ENCODE measurements around the gene PXT1.

The PXT1 gene

DNA sequence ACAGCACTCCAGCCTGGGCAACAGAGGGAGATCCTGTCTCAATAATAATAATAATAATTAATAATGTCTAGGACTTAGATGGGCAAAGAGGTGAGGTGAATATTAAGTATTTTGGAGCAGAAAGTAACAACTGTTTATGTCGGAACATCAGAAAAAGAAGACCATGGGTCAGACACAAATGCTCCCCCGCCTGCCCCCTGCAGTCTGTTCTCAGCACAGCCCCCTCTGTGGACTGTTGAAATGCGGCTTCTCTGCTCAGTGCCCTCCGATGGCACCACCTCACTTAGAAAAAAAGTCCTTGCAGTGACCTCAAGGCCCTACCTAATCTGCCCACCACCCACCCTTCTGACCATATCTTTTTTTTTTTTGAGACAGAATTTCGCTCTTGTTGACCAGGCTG, 50.0 kb downstream of the PXT1 start:
- in situ Hi-C loops (cut with MboI; ENCODE audit: low sequenced_read_pairs) = no loop called here

DNA sequence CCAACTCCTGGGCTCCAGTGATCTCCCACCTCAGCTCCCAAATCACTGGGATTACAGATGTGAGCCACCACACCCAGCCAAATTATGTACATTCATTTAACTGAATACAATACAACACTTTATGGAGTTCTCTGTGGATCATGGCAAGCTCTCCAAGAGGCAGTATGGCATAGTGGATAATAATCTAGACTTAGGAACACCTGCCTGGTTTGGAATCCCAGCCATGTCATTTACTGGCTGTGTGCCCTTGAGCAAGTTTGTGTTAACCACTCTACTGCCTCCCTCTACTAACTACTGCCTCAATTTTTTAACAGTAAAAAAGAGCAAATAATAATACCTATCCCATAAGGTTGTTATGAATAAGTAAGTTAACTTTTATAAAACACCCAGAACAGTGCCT, 53.3 kb downstream of the PXT1 start:
- in situ Hi-C loops (cut with MboI; ENCODE audit: low sequenced_read_pairs) = no loop called here

DNA sequence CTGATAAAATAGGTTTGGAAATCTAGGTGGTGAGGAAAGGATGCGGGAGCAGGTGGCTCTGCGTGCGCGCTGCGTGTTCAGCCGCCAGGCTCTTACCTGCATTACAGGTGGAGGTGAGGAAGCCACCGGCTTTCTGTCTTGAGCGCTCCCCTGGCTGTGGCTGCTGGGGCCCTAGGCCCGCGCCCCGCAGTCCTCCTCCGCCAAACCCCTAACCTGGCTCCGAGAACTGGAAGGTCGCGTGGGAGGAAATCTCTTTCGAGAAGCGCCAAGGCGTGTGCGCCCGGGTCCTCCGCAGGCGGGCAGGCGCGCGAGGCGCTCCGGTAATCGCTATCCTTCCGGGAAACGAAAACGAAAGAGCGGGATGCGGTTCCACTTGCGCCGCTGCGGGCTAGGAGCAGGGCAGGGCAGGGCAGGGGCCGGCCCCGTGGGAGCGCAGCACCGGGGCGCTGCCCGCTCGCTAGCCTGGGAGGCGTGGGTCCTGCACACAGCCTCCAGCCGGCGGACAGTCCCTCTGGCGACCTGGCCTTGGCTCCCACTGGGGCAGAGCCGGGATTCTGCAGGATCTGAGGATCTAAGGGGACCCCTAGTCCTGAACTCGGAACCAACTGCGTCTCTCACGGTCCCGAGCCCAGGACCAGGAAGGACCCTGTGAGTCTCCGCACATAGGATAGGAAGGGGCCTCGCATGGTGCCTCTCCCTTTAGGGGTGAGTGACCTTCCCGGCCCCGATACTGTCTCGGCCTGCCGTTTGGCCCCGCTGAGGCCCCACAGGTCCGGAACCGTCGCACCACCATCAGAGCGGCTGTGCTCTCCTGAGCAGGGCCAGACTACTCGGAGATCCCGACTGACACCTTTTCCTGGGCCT, 55.0 kb downstream of the PXT1 start, which contains the start of gene ETV7:
ETV7 (minus strand) TSS at position 230 of the 864 bp plus-strand sequence; CDS start at position 102, 128 bp downstream.
- in situ Hi-C loops (cut with MboI; ENCODE audit: low sequenced_read_pairs) = no loop called here

DNA sequence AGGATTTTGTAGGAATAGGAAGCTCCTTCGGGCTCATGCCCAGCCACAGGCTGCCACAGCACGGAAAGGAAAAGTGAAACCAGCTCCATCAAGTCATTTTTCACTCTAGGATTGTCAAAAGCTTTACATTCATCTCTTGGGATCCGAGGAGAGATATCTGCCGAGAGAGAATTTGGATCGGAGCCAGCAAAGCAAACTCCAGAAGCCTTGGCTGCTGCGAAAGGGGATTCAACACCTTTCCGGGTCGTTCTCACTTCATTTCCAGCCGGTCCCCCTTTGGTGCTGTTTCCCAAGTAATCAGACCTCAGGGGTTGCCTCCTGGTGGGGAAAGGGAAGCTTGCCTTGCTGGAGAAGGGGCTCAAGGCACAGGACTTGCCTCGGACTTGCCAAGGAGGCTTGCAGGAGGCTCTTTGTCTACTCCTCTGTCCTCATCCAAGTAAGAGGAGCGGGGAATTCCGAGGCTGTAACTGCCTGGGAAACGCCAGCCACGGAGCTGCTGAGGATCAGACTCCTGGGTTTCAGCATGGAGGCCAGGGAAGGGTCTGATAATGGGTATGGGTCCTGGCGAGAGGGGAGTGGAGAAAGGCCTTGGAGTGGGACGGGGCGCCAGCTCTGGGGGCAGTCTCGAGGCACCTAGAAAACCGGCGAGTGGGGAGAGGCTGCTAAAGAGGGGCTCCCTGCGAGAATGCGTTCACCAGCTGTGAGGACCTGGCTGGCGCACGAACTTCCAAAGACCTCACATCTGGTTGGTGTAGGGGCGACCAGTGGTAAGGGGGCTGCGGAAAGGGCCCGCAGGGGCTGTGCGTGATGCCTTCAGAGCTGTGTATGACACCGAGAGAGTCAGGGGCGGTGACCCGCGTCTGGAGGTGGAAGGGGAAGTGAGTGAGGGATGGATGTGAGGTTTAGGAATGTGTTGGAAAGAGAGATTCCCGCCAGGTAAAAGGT, 55.9 kb downstream of the PXT1 start:
- in situ Hi-C loops (cut with MboI; ENCODE audit: low sequenced_read_pairs) = no loop called here

DNA sequence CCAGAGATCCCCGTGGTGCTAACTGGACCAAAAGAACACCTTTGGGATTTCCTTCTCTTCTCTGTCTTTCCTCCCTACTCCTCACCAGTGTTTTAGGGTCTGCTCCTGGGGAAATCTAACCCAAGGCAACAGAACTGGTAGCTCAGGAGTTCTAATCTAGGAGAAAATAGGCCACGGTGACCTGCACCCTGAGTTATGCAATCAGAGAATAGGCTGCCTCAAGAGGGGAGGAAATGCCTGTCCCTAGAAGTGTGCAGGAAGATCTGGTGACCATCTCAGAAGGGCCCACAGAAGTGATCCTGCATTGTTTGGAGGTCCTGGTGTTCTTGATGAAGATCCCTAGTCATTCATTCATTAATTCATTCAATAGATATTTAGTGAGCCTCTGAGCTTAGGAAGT, 58.6 kb downstream of the PXT1 start:
- in situ Hi-C loops (cut with MboI; ENCODE audit: low sequenced_read_pairs) = no loop called here

DNA sequence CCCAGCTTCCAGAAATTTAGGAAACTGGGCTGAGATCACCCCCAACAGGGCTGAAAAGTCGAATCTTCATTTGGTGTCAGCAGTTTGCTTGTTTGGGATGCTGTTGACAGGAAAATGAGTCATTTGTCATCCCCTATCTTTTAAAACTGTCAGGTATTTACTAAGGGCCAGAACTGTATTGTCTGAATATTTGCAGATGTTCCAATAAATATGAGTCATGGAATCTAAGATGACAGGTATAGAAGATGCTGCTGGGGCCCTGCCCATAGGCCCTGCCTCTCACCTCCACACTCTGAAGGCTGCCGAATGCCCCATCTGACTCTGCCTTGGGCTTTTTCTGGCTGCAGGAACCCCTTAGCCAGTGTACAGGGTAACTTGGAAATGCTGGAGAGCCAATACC, 59.0 kb downstream of the PXT1 start:
- in situ Hi-C loops (cut with MboI; ENCODE audit: low sequenced_read_pairs) = no loop called here

DNA sequence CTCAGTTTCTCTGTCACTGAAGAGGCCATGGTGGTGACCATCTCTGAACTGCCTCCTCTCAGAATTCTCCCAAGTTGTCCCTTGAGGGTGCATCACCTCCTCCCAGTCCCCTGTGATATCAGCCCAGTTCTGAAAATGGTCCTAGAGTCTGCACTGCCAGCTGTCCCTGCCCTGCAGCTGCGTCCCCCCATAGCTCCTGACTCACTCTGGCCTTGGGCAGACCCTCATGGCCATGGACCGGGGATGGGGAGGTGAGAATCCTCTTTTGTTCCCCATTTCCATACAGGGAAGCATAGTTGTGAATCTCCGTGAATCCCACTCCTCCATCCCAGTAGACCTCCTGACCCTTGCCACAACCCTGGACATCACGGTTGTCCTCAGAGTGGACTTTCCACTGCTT, 59.7 kb downstream of the PXT1 start:
- in situ Hi-C loops (cut with MboI; ENCODE audit: low sequenced_read_pairs) = no loop called here

DNA sequence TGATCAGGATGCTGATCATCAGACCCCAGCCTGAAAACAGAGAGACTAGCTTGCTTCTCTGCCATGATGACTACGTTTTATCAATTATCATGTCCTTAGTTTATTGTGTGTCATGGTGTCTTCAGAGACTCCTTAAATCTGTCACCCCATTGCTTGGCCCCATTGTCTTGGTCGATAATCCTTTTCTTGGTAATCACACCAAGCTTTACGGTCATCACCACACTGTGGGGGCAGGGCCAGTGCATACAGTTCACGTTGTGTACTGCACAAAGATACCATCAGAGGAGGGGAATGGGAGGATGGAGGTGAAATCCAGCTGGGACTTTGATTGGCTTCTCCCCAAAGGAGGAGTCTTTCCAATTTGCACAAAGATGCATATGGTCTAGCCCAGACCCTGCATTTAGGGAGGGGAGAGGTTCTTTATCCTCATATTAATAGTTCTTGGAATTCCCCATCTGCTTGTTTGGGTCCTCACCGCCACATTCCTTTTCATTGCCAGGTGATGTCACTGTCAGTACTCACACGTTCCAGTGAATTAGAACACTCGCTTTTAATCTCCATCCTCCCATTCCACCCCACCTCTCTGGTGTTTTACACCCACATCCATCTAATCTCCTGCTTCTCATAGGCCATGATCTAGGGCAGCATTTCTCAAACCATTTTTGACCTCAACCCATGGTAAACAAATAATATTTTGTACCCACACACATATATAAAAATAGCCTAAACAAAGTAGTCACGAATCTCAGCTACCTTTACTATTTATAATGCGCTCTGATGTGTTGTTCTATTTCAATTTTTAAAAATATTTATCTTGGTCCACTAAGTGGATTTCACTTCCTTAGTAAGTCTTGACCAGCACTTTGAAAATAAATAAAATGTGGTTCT, 60.9 kb downstream of the PXT1 start:
- in situ Hi-C loops (cut with MboI; ENCODE audit: low sequenced_read_pairs) = no loop called here

DNA sequence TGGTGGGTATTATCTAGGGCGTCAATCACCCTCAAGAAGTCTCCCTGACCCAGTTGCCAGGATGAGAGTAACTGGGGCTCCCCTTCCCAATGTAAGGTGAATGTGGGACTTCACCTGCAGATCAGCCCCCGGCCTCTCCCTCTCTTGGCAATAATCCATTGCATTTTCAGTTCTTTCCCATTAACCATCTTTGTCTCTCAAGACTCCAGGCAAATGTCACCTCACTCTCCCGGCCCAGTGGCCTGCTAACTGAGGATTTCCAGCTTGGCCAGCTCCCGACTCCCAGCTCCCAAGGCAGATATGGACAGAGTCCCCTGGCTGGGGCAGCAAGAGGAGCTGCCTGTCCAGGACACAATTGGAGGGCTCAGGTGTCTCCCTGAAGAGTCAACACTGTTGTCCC, 62.5 kb downstream of the PXT1 start:
- in situ Hi-C loops (cut with MboI; ENCODE audit: low sequenced_read_pairs) = no loop called here

DNA sequence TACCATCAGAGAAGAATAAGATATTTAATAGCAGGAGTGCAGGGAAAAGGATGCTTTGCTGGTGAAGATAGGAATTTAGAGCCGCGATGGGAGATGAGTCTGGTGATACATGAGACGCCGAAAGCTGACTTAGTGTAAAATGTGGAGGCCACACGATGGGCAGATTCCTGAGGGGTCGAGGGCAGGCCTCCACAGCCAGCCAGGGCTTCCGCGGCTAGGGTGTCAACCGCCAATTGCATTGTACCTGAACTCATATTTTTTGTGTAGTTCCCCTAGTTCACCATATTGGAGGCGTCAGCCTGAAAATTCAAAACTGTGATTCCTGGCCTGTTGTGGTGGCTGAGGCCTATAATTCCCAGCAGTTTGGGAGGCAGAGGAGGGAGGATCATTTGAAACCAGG, 63.7 kb downstream of the PXT1 start:
- in situ Hi-C loops (cut with MboI; ENCODE audit: low sequenced_read_pairs) = no loop called here

DNA sequence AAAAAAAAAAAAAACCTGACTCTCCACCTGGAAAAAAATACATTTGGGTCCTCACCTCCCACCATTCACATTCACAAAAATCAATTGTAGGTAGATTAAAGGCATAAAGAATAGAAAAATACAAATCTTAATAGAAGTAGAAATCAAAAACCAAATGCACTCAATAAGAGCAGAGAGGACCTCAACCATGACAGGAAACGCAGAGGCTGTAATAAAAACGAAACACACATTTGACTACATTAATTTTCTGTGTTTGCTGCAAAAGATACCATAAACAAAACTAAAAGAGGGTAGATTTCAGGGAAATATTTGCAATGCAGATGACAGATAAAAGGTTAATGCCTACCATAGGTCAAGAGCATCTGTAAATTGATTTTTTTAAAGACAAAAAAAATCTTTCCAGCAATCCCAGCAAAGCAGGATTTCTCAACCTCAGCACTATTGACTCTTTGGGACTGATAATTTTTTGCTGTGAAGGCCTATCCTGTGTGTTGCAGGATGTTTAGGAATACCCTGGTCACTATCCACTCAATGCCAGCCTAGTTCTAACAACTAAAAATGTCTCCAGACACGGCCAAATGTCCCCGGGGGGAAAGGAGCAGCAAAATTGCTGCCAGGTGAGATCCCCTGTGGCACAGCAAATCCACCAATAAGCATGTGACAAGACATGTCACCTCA, 64.3 kb downstream of the PXT1 start:
- in situ Hi-C loops (cut with MboI; ENCODE audit: low sequenced_read_pairs) = no loop called here

DNA sequence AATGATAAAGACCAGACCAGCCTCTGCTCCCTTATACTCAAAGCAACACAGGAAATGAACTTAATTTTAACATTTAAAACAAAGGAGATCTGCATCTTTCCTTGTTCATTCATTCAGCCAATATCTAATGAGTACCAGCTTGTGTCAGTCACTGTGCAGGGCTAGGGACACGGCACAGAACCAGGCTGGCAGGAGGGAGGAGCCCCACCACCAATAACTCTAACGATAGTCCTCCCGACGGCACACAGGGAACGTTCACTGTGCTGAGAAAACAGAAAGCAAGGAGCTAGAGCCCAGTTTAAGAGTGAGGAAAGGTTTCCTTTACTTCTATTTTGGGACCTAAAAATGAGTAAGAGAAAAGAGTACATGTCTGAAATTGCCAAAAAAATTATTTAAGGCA, 65.1 kb downstream of the PXT1 start:
- in situ Hi-C loops (cut with MboI; ENCODE audit: low sequenced_read_pairs) = no loop called here

DNA sequence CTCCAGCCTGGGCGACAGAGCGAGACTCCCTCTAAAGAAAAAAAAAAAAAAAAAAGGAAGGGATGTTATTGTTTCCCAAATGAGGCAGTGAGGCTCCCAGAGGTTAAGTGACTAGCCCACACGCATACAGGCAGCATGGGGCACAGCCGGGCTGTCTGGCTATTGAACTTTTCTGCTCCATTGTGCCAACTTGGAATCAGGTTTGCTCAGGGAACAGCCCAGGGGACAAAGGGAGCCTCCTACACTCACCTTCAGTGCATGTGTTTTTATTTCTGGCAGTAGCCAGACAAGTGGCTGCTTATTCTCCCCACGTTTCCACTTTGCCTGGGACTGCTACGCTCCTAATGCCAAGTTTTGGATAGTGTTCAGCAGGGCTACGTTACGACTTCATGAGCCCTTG, 65.9 kb downstream of the PXT1 start:
- in situ Hi-C loops (cut with MboI; ENCODE audit: low sequenced_read_pairs) = no loop called here

DNA sequence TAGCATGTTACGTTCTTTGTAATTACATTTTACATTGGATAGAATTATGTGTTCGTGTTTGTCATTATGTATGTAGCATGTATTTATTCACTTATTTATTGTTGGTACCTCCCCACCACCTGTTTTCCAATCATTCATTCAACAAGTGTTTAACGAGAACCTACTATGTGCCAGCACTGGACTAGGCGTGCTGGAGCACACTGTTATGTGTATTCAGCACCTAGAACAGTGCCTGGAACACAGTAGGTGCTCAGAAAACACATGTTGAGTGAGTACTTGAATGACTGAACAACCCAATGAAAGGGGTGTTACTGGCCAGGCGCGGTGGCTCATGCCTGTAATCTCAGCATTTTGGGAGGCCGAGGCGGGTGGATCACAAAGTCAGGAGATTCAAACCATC, 66.5 kb downstream of the PXT1 start:
- in situ Hi-C loops (cut with MboI; ENCODE audit: low sequenced_read_pairs) = no loop called here

DNA sequence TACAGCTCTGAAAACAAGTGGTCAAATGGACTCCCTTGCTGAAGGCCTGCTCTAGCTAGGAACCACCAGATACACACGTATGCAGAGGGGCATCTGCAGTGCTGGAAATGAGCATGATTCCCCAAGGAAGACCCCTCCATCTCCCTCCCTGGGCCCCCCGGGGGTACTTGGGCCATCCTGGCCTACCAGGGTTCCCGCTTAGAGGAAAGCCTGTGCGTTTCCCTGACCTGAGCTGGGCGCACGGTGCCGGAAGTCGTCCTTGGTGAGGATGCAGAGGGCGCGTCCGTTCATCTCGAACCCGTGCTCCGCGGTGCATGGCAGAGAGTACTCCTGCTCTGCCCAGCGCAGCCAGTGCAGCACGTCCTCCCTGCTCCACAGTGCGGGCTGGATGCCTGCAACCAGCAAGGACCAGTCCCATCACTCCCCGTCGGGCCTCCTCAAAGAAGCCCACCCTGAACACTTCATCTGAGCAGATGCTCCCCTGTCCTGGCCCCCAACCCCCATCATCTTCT, 67.0 kb downstream of the PXT1 start:
- in situ Hi-C loops (cut with MboI; ENCODE audit: low sequenced_read_pairs) = no loop called here

DNA sequence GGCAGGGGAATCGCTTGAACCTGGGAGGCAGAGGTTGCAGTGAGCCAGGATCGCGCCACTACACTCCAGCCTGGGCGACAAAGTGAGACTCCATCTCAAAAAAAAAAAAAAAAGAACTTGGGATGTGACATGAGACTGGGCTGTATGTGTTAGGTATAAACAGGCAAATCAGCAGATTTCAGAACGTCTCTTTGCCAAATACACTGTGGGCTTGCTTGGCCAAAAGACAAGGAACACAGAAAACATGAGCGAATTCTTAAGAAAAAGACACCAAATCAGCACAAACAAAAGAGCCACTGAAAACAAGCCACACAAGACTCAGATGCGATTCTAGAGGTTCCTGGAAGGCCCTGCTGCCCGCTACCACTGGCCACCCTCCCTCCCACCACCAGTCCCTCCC, 67.7 kb downstream of the PXT1 start:
- in situ Hi-C loops (cut with MboI; ENCODE audit: low sequenced_read_pairs) = no loop called here

DNA sequence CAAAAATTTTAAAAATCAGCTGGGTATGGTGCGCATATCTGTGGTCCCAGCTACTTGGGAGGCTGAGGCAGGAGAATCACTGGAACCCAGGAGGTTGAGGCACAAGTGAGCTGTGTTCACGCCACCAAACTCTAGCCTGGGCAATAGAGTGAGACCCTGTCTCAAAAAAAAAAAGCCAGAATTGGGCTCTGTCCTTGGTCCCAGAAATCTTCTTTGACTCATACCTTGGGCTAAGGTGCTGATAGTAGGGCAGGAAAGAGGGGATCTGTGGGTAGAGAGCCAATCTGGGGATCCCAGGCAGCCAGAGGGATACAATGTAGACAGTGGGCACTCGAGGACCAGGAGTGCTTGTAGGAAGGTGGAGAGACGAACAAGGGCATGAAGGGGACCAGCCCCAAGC, 68.5 kb downstream of the PXT1 start:
- in situ Hi-C loops (cut with MboI; ENCODE audit: low sequenced_read_pairs) = no loop called here

DNA sequence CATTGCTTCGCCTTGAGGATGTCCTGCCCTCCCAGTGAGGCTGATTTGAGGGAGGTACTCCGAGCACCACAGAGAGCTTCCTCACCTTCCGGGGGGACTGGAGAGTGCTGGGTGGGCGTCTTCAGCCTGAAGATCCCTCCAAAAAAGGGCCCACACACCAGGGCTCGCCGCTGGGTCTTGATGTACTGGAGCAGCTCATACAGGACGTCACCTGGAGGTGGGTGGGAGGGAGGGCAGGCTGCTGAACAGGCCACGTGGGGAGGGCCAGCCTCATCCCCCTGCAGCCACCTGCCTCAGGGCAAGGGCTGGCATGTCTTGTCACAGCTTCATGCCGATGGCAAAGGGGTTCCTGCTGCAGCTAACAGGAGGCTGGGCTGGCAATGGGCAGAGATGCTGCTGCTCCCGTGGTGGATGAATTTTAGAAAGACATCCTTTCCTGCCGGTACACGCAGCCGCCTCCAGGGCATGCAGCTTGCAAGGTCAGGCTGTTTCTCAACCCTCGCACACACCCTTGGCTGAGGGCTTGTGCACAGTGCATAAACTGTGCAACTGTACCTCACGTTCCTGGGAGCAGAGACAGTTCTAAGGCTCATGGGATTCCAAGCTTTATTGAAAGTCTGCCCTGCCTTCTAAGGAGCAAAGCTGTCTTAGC, 69.2 kb downstream of the PXT1 start:
- in situ Hi-C loops (cut with MboI; ENCODE audit: low sequenced_read_pairs) = no loop called here

DNA sequence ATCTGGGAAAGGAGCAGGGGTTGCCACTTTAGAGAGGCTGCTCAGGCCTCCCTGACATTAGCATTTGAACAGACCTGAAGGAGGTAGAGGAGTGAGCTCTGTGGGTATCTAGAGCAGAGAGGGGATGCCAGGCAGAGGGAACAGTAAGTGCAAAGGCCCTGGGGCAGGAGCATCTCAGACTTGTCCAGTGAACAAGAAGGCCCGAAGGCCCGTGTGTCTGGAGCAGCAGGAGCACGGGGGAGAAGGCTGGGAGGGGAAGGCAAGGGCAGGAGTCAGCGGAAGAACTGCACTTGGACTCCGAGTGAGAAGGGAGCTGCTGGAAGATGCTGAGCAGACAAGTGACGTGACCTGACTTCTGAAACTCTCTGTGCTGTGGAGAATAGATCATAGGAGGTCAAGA, 70.6 kb downstream of the PXT1 start:
- in situ Hi-C loops (cut with MboI; ENCODE audit: low sequenced_read_pairs) = no loop called here

DNA sequence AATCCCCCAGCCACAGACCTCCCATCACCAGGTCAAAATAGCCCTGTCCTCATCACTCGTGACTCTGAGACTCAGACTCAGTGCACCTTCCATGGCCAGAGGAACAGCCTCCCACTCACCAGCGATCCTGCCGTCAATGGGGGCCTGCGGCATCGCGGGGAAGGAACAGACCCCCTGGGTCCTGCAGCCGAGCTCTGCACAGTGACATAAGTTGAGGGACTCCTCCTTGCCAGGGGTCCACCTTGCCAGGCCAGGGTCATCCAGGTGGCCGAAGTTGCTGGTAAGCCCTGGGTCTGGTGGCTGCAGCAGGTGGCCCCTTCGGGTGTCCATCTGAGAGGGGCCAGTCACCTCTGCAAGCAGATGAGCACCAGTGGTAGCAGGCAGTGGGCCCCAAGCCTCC, 71.4 kb downstream of the PXT1 start:
- in situ Hi-C loops (cut with MboI; ENCODE audit: low sequenced_read_pairs) = no loop called here
